Testis (tissue), 5 donors: ENCODE data around the gene ZNF432. TPM values are rescaled to one million over a fixed set of nuclear protein-coding genes. Genes with fewer than 3 reads are reported as not detected.
"Not testable (repeated sequence)": the region's sequence is repeated elsewhere in the genome, so short reads cannot be mapped to it uniquely, and the experiment has no call there.

Experiments used
- DNase-seq: peaks from one replicate; pipeline ENCODE4 v3.0.0-alpha.2; 2019
- H3K27ac ChIP-seq, 2 donors: fragments of 200-600 bp; sonication (generic); one replicate each; pipeline ENCODE4 v1.5.1; 2019
- H3K27me3 ChIP-seq: fragments of 200-600 bp; sonication (generic); one replicate; pipeline ENCODE4 v1.5.1; 2019
- H3K36me3 ChIP-seq: fragments of 200-600 bp; sonication (generic); one replicate; pipeline ENCODE4 v1.5.1; 2017; ENCODE audit warnings: low read depth; ENCODE audit errors: missing control alignments
- H3K4me1 ChIP-seq: fragments of 200-600 bp; sonication (generic); one replicate; pipeline ENCODE4 v1.5.1; 2019
- H3K4me3 ChIP-seq, 2 donors: fragments of 200-600 bp; sonication (generic); one replicate each; pipeline ENCODE4 v1.5.1; 2017 to 2019
- H3K9me3 ChIP-seq: fragments of 200-600 bp; sonication (generic); one replicate; pipeline ENCODE4 v1.5.1; 2017
- CTCF ChIP-seq, 3 experiments: fragments of 450-650 bp in 2 of 3; fragments of 200-600 bp in 1 of 3; sonication (generic) in 1 of 3; IDR thresholded peaks; one replicate each; pipeline ENCODE4 v1.5.1; 2016 to 2019; ENCODE audit warnings: antibody characterized with exemption in 3 of 3, mild to moderate bottlenecking in 2 of 3, moderate library complexity in 1 of 3
- POLR2A ChIP-seq: fragments of 450-650 bp; IDR thresholded peaks from one replicate; pipeline ENCODE4 v1.6.1; 2017; ENCODE audit warnings: antibody characterized with exemption, mild to moderate bottlenecking, moderate library complexity
- WGBS, 2 donors: methylation state at CpG; one replicate each; pipeline ENCODE4 v1.1.5; 2018; 5-methylcytosine and 5-hydroxymethylcytosine counted together
- intact Hi-C: fragments of 100-400 bp; cut with DNase I; formaldehyde crosslinking; loops from one replicate; pipeline ENCODE4 v1.15.1; 2023; ENCODE audit warnings: low total_unique reads
- long read RNA-seq, 2 donors: transcript quantifications; one replicate each; lab custom pipeline, GENCODE V29; 2026
- polyA plus RNA-seq: library from polyadenylated mRNA; stranded (reverse); fragments of 350-450 nt; fragmentation: Illumina TruSeq; extraction: RNeasy Lipid Tissue Mini Kit (QIAGEN cat#74804); gene quantifications from one replicate; pipeline ENCODE4 v1.2.3, GENCODE V29; 2014; ENCODE audit warnings: low read depth, low replicate concordance; ENCODE audit not compliant: insufficient read depth
- total RNA-seq, 2 donors: library from RNA; depleted of rRNA; stranded (reverse); fragments of >200 nt; gene quantifications; one replicate each; pipeline ENCODE4 v1.2.3, GENCODE V29; 2016

Gene ZNF432
- total RNA-seq = 10 to 100 TPM; 15.7 to 16.8 TPM
- polyA plus RNA-seq = 11.6 TPM
- long read RNA-seq, donor 1, partial matches to known transcripts = 0 of 1 reads
- long read RNA-seq, donor 1, other reads (novel, unspliced or antisense) = 0 of 1 reads
- long read RNA-seq, donor 2 = 0 reads

- Histone ChIP-seq H3K27ac (peak within 1 kb of the TSS; percentile 95 to 99), H3K27me3 (no peaks in the 10 kb centered on the region), H3K36me3 (no peaks in the 10 kb centered on the region), H3K4me3 (peak within 1 kb of the TSS; percentile 65 to 82), H3K4me1 (no peaks in the 10 kb centered on the region), H3K9me3 (no peaks in the 10 kb centered on the region)
- 0 to 1% methylated on average over 51 to 59 of the region's 60 CpGs for WGBS, 2 donors
- DNase-seq = peak; percentile 96
- intact Hi-C loops = no loop called here
- TF ChIP-seq CTCF (IDR thresholded peaks at IDR 0.05) (no peak), POLR2A (peak; percentile 17)
Measured at GRCh38 chr19:52048555-52049501, at the start of gene ZNF432. ZNF432 (minus strand) TSS chr19:52048838; CDS start chr19:52046868, 1,970 bp downstream.

- H3K4me3 ChIP-seq, DNase-seq, H3K9me3 ChIP-seq, intact Hi-C loops, H3K36me3 ChIP-seq, H3K27me3 ChIP-seq, H3K27ac ChIP-seq: not testable (repeated sequence)
- WGBS, 2 donors = 77 to 94% methylated on average over 3 of the region's 3 CpGs
- H3K4me1 ChIP-seq = peaks cover 10% of the 10 kb centered on the region
Measured at GRCh38 chr19:52096416-52096815, 47.8 kb upstream of the ZNF432 start.

- 0% methylated on average over 46 to 59 of the region's 59 CpGs for WGBS, 2 donors
Measured at GRCh38 chr19:52095172-52096014, 46.8 kb upstream of the ZNF432 start, which contains the start of gene ZNF841. ZNF841 (minus strand) TSS chr19:52095765; CDS start chr19:52084801, 10,964 bp downstream.

GRCh38 chr19:52094526-52095130 is 46.0 kb upstream of the ZNF432 start:
- H3K36me3 ChIP-seq = no peaks in the 10 kb centered on the region
- TF ChIP-seq POLR2A (no peak), CTCF (IDR thresholded peaks at IDR 0.05) (no peak)
- 2 to 8% methylated on average over 12 of the region's 12 CpGs for WGBS, 2 donors
- H3K4me3 ChIP-seq = peak overlapping the region; percentile 68 to 89
- no peak for DNase-seq
- intact Hi-C loops = no loop called here
- peak overlapping the region; percentile 33 to 38 for H3K27ac ChIP-seq
- peaks cover 10% of the 10 kb centered on the region for H3K4me1 ChIP-seq
- no peaks in the 10 kb centered on the region for H3K27me3 ChIP-seq
- H3K9me3 ChIP-seq = no peaks in the 10 kb centered on the region

More at GRCh38 chr19:52095172-52096014, 46.8 kb upstream of the ZNF432 start, which contains the start of gene ZNF841:
- no peaks in the 10 kb centered on the region for H3K36me3 ChIP-seq
- intact Hi-C loops = no loop called here
- H3K27me3 ChIP-seq = no peaks in the 10 kb centered on the region
- H3K4me1 ChIP-seq = peaks cover 10% of the 10 kb centered on the region
- no peak for TF ChIP-seq POLR2A
- TF ChIP-seq CTCF (IDR thresholded peaks at IDR 0.05) = no peak
- H3K4me3 ChIP-seq = peak within 1 kb of the TSS; percentile 68 to 89
- H3K27ac ChIP-seq = peak within 1 kb of the TSS; percentile 33 to 38
- H3K9me3 ChIP-seq = no peaks in the 10 kb centered on the region
- DNase-seq = peak; percentile 96
